AG04449 (cell line): ENCODE measurements around the gene RRBP1.

ENCODE experiments used
- CTCF ChIA-PET: fragments of 350-600 bp; formaldehyde crosslinking; extraction: SDS; loops from one replicate; lab custom pipeline; 2021; ENCODE audit warnings: antibody characterized with exemption; lab: Yijun Ruan, JAX
- POLR2A ChIA-PET: fragments of 400-600, 350-600 bp; formaldehyde crosslinking; extraction: SDS; loops from one replicate; lab custom pipeline; 2020; ENCODE audit warnings: antibody characterized with exemption, inconsistent platforms; lab: Yijun Ruan, JAX
- DNase-seq: peaks from one replicate; pipeline ENCODE4 v3.0.0-alpha.2; 2010; ENCODE audit warnings: low read depth, low spot score
- H3K4me3 ChIP-seq: 2 replicates; pipeline ENCODE4 v1.5.1; 2011; ENCODE audit warnings: low read depth, mild to moderate bottlenecking, control low read depth, low read length
- CTCF ChIP-seq: IDR thresholded peaks from one replicate; pipeline ENCODE4 v1.5.1; 2011; ENCODE audit warnings: mild to moderate bottlenecking, moderate library complexity, low read length, control low read depth, inconsistent platforms; ENCODE audit not compliant: insufficient read depth; ENCODE audit errors: missing control alignments

The RRBP1 gene

DNA sequence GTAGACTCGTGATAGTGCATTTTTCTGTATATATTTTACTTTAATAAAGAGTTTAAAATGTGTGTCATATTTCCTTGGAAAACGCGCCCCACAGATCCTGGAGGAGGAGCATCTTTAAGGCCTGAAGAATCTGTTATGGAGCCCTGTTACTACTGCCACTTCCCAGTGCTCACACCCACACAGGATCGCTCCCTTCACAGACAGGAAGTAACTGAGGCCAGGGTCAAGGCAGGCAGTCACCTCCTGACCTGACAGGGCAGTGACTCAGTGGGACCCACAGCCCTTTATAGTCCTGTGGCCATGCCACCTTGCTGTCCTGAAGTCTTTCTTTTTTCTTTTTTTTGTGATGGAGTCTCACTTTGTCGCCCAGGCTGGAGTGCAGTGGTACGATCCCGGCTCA lies 9.0 kb downstream of the RRBP1 start:
- CTCF ChIA-PET, result interaction anchor here (1.3 to 2.6 kb wide), 3 partner anchors 9 to 226 kb away, joined by 3 to 8 read pairs (median 3); partner anchors contain the start of gene RRBP1

DNA sequence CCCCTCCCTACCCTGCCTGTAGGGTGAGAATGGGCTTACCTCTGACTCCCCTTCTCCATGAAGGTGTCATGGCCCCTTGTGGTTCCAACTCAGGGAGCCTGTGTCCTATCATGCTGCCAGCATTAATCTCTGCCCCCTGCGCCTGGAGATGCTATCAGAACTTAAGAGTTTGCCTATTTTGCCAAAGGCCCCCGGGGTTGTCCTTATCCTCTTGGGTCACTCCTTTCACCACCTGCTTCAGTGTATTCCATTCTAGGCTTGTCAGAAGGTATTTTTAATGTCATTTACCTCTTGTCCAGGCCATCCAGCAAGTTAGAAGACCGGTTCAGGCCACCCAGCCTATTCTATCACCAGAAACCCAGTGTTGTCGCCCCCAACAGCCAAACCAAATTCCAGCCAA lies 10.5 kb downstream of the RRBP1 start:
- POLR2A ChIA-PET, result interaction anchor here (1.1 to 1.5 kb wide), 2 partner anchors 9 to 11 kb away, joined by 3 to 6 read pairs; partner anchors contain the start of gene RRBP1
- no peak overlapping the region for H3K4me3 ChIP-seq
- no peak for DNase-seq
- no peak for TF ChIP-seq CTCF
- CTCF ChIA-PET, result interaction anchor here (1.5 to 2.6 kb wide), 2 partner anchors 11 to 227 kb away, joined by 3 to 8 read pairs; partner anchors contain the start of gene RRBP1

More for the DNA sequence above, 9.0 kb downstream of the RRBP1 start:
- POLR2A ChIA-PET, result no interaction called here
- no peak overlapping the region for H3K4me3 ChIP-seq
- no peak for DNase-seq
- TF ChIP-seq CTCF, result no peak

DNA sequence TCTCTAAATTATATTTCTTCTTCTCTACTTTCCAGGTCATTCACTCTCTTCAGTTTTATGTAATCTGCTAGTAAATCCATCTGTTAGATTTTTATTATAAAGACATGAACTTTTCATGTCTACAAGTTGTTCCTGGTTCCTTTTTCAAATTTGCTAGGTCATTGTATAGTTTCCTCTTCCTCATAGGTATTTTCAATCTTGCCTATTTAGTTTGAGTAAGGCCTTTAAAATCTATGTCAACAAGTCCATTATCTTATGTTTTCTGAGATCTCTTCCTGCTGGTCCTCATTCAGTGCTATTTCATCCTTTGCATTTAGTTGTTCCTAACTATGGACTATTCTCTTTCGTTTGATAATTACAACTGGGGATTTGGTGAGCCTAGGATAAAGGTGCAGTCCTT lies 11.0 kb downstream of the RRBP1 start:
- DNase-seq, result no peak
- ChIA-PET CTCF (no interaction called here), POLR2A (interaction anchor here (1.5 kb wide), 1 partner anchor 11 kb away, joined by 6 read pairs; the partner anchor contains the start of gene RRBP1)
- no peak overlapping the region for H3K4me3 ChIP-seq
- no peak for TF ChIP-seq CTCF

DNA sequence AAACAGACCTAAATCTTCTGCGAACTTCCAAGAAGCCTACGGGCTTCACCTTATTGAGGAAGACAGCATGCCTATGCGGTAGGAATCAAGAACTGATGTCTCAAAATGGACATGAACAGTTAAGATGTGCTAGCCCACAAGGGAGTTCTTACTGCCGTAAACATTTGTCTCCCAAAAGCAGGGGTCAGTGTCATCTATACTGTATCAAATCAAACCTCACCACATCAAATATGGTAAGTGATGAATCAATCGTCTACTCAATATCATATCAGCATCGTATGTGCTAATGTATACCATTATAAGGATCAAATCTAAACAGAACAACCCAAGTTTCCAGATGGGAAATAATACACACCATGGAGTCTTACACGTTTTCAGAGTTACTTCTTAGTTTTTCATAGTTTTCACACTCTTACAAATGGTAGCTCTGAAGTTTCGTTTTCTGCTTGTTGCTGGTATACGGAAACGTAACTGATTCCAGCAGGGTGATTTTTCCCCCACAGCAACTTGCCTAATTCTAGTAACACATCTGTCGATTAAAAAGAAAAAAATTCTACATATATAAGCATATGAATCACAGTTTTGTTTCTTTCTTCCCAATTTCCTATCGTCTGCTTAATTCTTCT lies 12.6 kb downstream of the RRBP1 start:
- no peak for TF ChIP-seq CTCF
- ChIA-PET POLR2A (no interaction called here), CTCF (interaction anchor here (1.0 to 1.9 kb wide), 2 partner anchors 14 to 269 kb away, joined by 4 read pairs; no protein-coding TSS in a partner anchor)
- no peak for DNase-seq
- no peak overlapping the region for H3K4me3 ChIP-seq

DNA sequence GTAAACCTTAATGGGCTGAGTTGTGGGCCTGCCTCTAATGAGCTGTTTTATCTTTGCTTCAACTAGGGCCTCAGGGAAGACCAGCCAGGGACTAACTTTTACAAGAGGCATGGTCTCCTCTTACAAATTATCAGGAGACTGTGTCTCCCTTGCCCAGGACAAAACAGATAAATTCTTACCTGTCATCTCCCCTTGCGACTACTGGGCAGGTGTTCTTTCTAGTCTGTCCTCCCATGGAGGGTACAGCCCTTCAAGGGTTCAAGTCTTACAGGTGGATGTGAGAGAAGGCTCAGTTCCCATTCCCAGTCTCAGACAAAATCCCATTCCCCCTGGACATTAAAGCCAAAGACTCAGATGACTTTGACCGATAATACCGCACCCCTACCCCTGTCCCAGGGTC lies 13.6 kb downstream of the RRBP1 start:
- ChIA-PET POLR2A (interaction anchor here (1.0 kb wide), 1 partner anchor 14 kb away, joined by 3 read pairs; the partner anchor contains the start of gene RRBP1), CTCF (interaction anchor here (1.0 to 5.3 kb wide), 5 partner anchors 12 to 270 kb away, joined by 3 to 49 read pairs (median 4); partner anchors contain the start of gene RRBP1)
- no peak for TF ChIP-seq CTCF
- no peak for DNase-seq
- H3K4me3 ChIP-seq, result no peak overlapping the region

GRCh38 chr20:17667445-17667844 lies 14.6 kb downstream of the RRBP1 start:
- POLR2A ChIA-PET, result interaction anchor here (1.0 to 1.7 kb wide), 2 partner anchors 10 to 15 kb away, joined by 3 to 6 read pairs; partner anchors contain the start of gene RRBP1
- CTCF ChIA-PET, result interaction anchor here (1.0 to 5.3 kb wide), 8 partner anchors 13 to 244 kb away, joined by 3 to 49 read pairs (median 4); partner anchors contain the start of gene RRBP1
- no peak for TF ChIP-seq CTCF
- H3K4me3 ChIP-seq, result no peak overlapping the region
- no peak for DNase-seq
